Islet precursor cell (in vitro differentiated cells): ENCODE results near the gene ETV2.
A peak's percentile ranks its signal among the peaks of the same experiment; 100 is the strongest.
"Not testable (repeated sequence)": the region's sequence is repeated elsewhere in the genome, so short reads cannot be mapped to it uniquely, and the experiment has no call there.

Experiments used
- DNase-seq: peaks from one replicate; pipeline ENCODE4 v3.0.0-alpha.2; 2018

Gene ETV2

GRCh38 chr19:35661995-35662340, 20.4 kb downstream of the ETV2 start:
- no peak for DNase-seq

GRCh38 chr19:35663981-35664380, 22.4 kb downstream of the ETV2 start:
- no peak for DNase-seq

- DNase-seq: no peak
These were observed 23.6 kb downstream of the ETV2 start for GRCh38 chr19:35665157-35665556.

- DNase-seq: no peak
These were observed 24.1 kb downstream of the ETV2 start for GRCh38 chr19:35665604-35666003.

GRCh38 chr19:35666251-35666913, 24.8 kb downstream of the ETV2 start, which contains the start of gene UPK1A:
Gene UPK1A, plus strand, starts transcription at chr19:35666517. Its CDS starts 296 bp downstream, at chr19:35666813.
- DNase-seq: no peak

- DNase-seq: no peak
These were observed 28.0 kb downstream of the ETV2 start for GRCh38 chr19:35669566-35669965.

GRCh38 chr19:35669974-35670373, 28.4 kb downstream of the ETV2 start:
- no peak for DNase-seq

GRCh38 chr19:35670686-35671085, 29.1 kb downstream of the ETV2 start:
- DNase-seq: no peak

- DNase-seq: no peak
These were observed 30.3 kb downstream of the ETV2 start for GRCh38 chr19:35671818-35672217.

GRCh38 chr19:35673121-35673804, 31.7 kb downstream of the ETV2 start:
- DNase-seq: peak; percentile 89

- DNase-seq: no peak
These were observed 34.1 kb downstream of the ETV2 start for GRCh38 chr19:35675589-35676140.

GRCh38 chr19:35689836-35690235, 48.3 kb downstream of the ETV2 start:
- DNase-seq: no peak

- not testable (repeated sequence) for DNase-seq
These were observed 49.6 kb downstream of the ETV2 start for GRCh38 chr19:35691106-35691505.

GRCh38 chr19:35692010-35692409, 50.5 kb downstream of the ETV2 start:
- no peak for DNase-seq

GRCh38 chr19:35693422-35693821, 51.9 kb downstream of the ETV2 start:
- no peak for DNase-seq

GRCh38 chr19:35693835-35694599, 52.5 kb downstream of the ETV2 start:
- peak; percentile 92 for DNase-seq
